ENCODE data around the gene DUSP5.
"Not testable (repeated sequence)": the region's sequence is repeated elsewhere in the genome, so short reads cannot be mapped to it uniquely, and the experiment has no call there.

DUSP5 gene

GRCh38 chr10:110523736-110524135, 26.0 kb downstream of the DUSP5 start:
- DNase-seq = no peak

GRCh38 chr10:110524179-110524858, 26.6 kb downstream of the DUSP5 start:
- no peak for DNase-seq

GRCh38 chr10:110524859-110525232, 27.1 kb downstream of the DUSP5 start:
- DNase-seq = no peak

- no peak for DNase-seq
These were observed 27.9 kb downstream of the DUSP5 start for GRCh38 chr10:110525349-110526260.

GRCh38 chr10:110527731-110528171, 30.0 kb downstream of the DUSP5 start:
- DNase-seq = no peak

GRCh38 chr10:110528224-110528996, 30.7 kb downstream of the DUSP5 start:
- no peak for DNase-seq

- DNase-seq = peak in 1 of 2 donors; percentile 53
These were observed 31.4 kb downstream of the DUSP5 start for GRCh38 chr10:110528997-110529524.

GRCh38 chr10:110529596-110530011, 31.9 kb downstream of the DUSP5 start:
- peak in 1 of 2 donors; percentile 56 for DNase-seq

- no peak for DNase-seq
These were observed 32.6 kb downstream of the DUSP5 start for GRCh38 chr10:110530131-110530831.

GRCh38 chr10:110531687-110532086, 34.0 kb downstream of the DUSP5 start:
- DNase-seq = no peak

GRCh38 chr10:110532628-110533027, 34.9 kb downstream of the DUSP5 start:
- not testable (repeated sequence) for DNase-seq

- DNase-seq = no peak
These were observed 35.4 kb downstream of the DUSP5 start for GRCh38 chr10:110533149-110533548.

GRCh38 chr10:110534571-110534970, 36.9 kb downstream of the DUSP5 start:
- no peak for DNase-seq

GRCh38 chr10:110535958-110536891, 38.5 kb downstream of the DUSP5 start:
- peak; percentile 54 to 62 for DNase-seq

GRCh38 chr10:110539091-110539490, 41.4 kb downstream of the DUSP5 start:
- no peak for DNase-seq

GRCh38 chr10:110540031-110540430, 42.3 kb downstream of the DUSP5 start:
- no peak for DNase-seq

- DNase-seq = no peak
These were observed 47.3 kb downstream of the DUSP5 start for GRCh38 chr10:110544958-110545537.

- DNase-seq = no peak
These were observed 48.4 kb downstream of the DUSP5 start for GRCh38 chr10:110546077-110546476.

GRCh38 chr10:110546499-110547110, 48.9 kb downstream of the DUSP5 start:
- no peak for DNase-seq

GRCh38 chr10:110547139-110547761, 49.5 kb downstream of the DUSP5 start:
- peak; percentile 23 to 79 for DNase-seq

Measured in CD4-positive, alpha-beta T cell treated with Interferon alpha-2 for 1 hour (primary cell).